HepG2 (cell line): ENCODE results near the gene HPCAL1. TPM values are rescaled to one million over a fixed set of nuclear protein-coding genes. Genes with fewer than 3 reads are reported as not detected.

Experiments used
- ATAC-seq: fragments of 200-7000 bp; cut with Tn5 transposase; 3 replicates; pipeline ENCODE4 v1.9.1; 2020; ENCODE audit warnings: mild to moderate bottlenecking, moderate library complexity
- BruUV-seq: library from RNA; stranded (reverse); fragments of 400-500 nt; replicated peaks from 2 replicates; lab custom pipeline; 2021; lab: Mats Ljungman, UMichigan
- CTCF ChIA-PET: fragments of 300-600 bp; formaldehyde crosslinking; extraction: SDS; loops from one replicate; lab custom pipeline; 2021; ENCODE audit warnings: low total read pairs, inconsistent platforms, low intra/inter-chr PET ratio; lab: Yijun Ruan, JAX
- POLR2A ChIA-PET: fragments of 350-600 bp; sonication (Branson Sonifier 250); formaldehyde crosslinking; loops from one replicate; lab custom pipeline; 2020; ENCODE audit warnings: antibody characterized with exemption, inconsistent platforms; lab: Yijun Ruan, JAX
- DNase-seq: peaks from one replicate; pipeline ENCODE4 v3.0.0-alpha.2; 2015; ENCODE audit warnings: low spot score
- FAIRE-seq: peaks from 3 replicates; lab custom pipeline; 2011; peaks lifted over from hg19 to GRCh38; lab: Jason Lieb, UNC
- H2AFZ ChIP-seq: one replicate; pipeline ENCODE4 v1.6.1; 2011; ENCODE audit warnings: low read length, inconsistent platforms
- H3K27ac ChIP-seq: fragments of 300-600 bp; 3 replicates; pipeline ENCODE4 v1.8.0; 2011; ENCODE audit warnings: mixed run types, mild to moderate bottlenecking, mixed read lengths, low read length, inconsistent platforms; ENCODE audit not compliant: insufficient read depth; ENCODE audit errors: extremely low read length
- H3K27me3 ChIP-seq, 2 experiments: fragments of 200-600 bp in 1 of 2; 2 replicates in 1 of 2; 3 replicates in 1 of 2; pipeline versions ENCODE4 v1.6.0 to v1.8.0; 2011; ENCODE audit warnings: low read length in 2 of 2, mild to moderate bottlenecking in 2 of 2, moderate library complexity in 2 of 2, inconsistent platforms in 1 of 2; ENCODE audit not compliant: insufficient read depth in 2 of 2, control insufficient read depth in 1 of 2
- H3K36me3 ChIP-seq, 2 experiments: fragments of 200-600 bp in 1 of 2; replicated peaks in 1 of 2; 2 replicates in 1 of 2; 3 replicates in 1 of 2; pipeline versions ENCODE4 v1.5.1 to v1.8.0; 2011; ENCODE audit warnings: low read length in 2 of 2, inconsistent platforms in 1 of 2; ENCODE audit not compliant: insufficient read depth in 2 of 2, control insufficient read depth in 1 of 2
- H3K4me1 ChIP-seq: 2 replicates; pipeline ENCODE4 v1.5.1; 2012; ENCODE audit warnings: low read length, inconsistent platforms; ENCODE audit not compliant: insufficient read depth
- H3K4me2 ChIP-seq: 2 replicates; pipeline ENCODE4 v1.6.0; 2011; ENCODE audit warnings: low read depth, low read length, inconsistent platforms
- H3K4me3 ChIP-seq, 3 experiments: fragments of 200-600 bp in 1 of 3; sonication (generic), shearing (Covaris generic) in 1 of 3; replicated peaks in 1 of 3; 2 replicates each; pipeline ENCODE4 v1.5.1; 2011 to 2016; ENCODE audit warnings: low read length in 3 of 3, inconsistent platforms in 2 of 3, low read depth in 2 of 3, mild to moderate bottlenecking in 2 of 3, control low read depth in 1 of 3, mixed read lengths in 1 of 3; ENCODE audit not compliant: insufficient read depth in 1 of 3
- H3K79me2 ChIP-seq: one replicate; pipeline ENCODE4 v1.6.1; 2011; ENCODE audit warnings: low read length, inconsistent platforms; ENCODE audit not compliant: insufficient read depth
- H3K9ac ChIP-seq: 2 replicates; pipeline ENCODE4 v1.6.0; 2011; ENCODE audit warnings: mild to moderate bottlenecking, low read depth, low read length, inconsistent platforms; ENCODE audit not compliant: insufficient read depth
- H3K9me3 ChIP-seq: 2 replicates; pipeline ENCODE4 v1.5.1; 2012; ENCODE audit warnings: mild to moderate bottlenecking, low read length
- H4K20me1 ChIP-seq: 2 replicates; pipeline ENCODE4 v1.6.0; 2011; ENCODE audit warnings: inconsistent platforms, mild to moderate bottlenecking, low read length, moderate library complexity; ENCODE audit not compliant: insufficient read depth
- ATF6 ChIP-seq: sonication (generic); formaldehyde crosslinking; conservative IDR thresholded peaks from 2 replicates; pipeline ENCODE4 v1.4.0; 2020; ENCODE audit warnings: missing genetic modification reagents
- ISX ChIP-seq: sonication (generic); formaldehyde crosslinking; conservative IDR thresholded peaks from 2 replicates; pipeline ENCODE4 v1.5.0; 2020; ENCODE audit warnings: missing genetic modification reagents
- RBM39 ChIP-seq: fragments of 200-400 bp; formaldehyde crosslinking; IDR thresholded peaks from one replicate; pipeline ENCODE4 v1.6.1; 2018; ENCODE audit warnings: antibody characterized with exemption, mild to moderate bottlenecking, low read depth, low read length; ENCODE audit not compliant: poor library complexity, severe bottlenecking
- REPIN1 ChIP-seq: sonication (generic); formaldehyde crosslinking; IDR thresholded peaks from 2 replicates; pipeline ENCODE4 v1.8.0; 2022; ENCODE audit warnings: missing genetic modification reagents, low read depth, mild to moderate bottlenecking, borderline replicate concordance
- RXRA ChIP-seq: sonication (generic); formaldehyde crosslinking; IDR thresholded peaks from 2 replicates; pipeline ENCODE4 v1.5.1; 2020; ENCODE audit warnings: missing genetic modification reagents
- SMARCE1 ChIP-seq: fragments of 450-650 bp; IDR thresholded peaks from 2 replicates; pipeline ENCODE4 v1.6.1; 2017; ENCODE audit warnings: borderline replicate concordance
- SRSF9 ChIP-seq: fragments of 200-400 bp; formaldehyde crosslinking; IDR thresholded peaks from 2 replicates; pipeline ENCODE4 v1.6.1; 2018; ENCODE audit warnings: borderline replicate concordance, mild to moderate bottlenecking, low read depth, low read length; ENCODE audit not compliant: insufficient read depth, poor library complexity, severe bottlenecking
- USF2 ChIP-seq, 2 experiments: sonication (generic) in 1 of 2; formaldehyde crosslinking in 1 of 2; IDR thresholded peaks; 2 replicates each; pipeline versions ENCODE4 v1.5.1 to v1.6.1; 2011 to 2020; ENCODE audit warnings: borderline replicate concordance in 1 of 2, low read depth in 1 of 2, low read length in 1 of 2, mild to moderate bottlenecking in 1 of 2, missing genetic modification reagents in 1 of 2, moderate library complexity in 1 of 2
- ZMYM2 ChIP-seq: sonication (generic); formaldehyde crosslinking; IDR thresholded peaks from 2 replicates; pipeline ENCODE4 v1.8.0; 2022; ENCODE audit warnings: mild to moderate bottlenecking, missing genetic modification reagents
- ZNF44 ChIP-seq: sonication (generic); formaldehyde crosslinking; IDR thresholded peaks from 2 replicates; pipeline ENCODE4 v1.5.1; 2020; ENCODE audit warnings: mild to moderate bottlenecking, missing genetic modification reagents
- ZNF704 ChIP-seq: sonication (generic); formaldehyde crosslinking; IDR thresholded peaks from 2 replicates; pipeline ENCODE4 v1.8.1; 2023; ENCODE audit warnings: mild to moderate bottlenecking, inconsistent platforms, moderate library complexity, missing genetic modification reagents, borderline replicate concordance
- WGBS: methylation state at CpG from one replicate; pipeline ENCODE4 v1.1.6; 2017; ENCODE audit warnings: low lambda C conversion rate; 5-methylcytosine and 5-hydroxymethylcytosine counted together
- in situ Hi-C: cut with HindIII; loops from 2 replicates; pipeline ENCODE4 v1.10.0; 2017; ENCODE audit warnings: low pct_unique_long_range_greater_than_20kb; ENCODE audit not compliant: extremely low pct_ligation_motif_present
- intact Hi-C: fragments of 100-400 bp; cut with micrococcal nuclease; formaldehyde crosslinking; loops from one replicate; pipeline ENCODE4 v1.10.0; 2022; ENCODE audit not compliant: unreplicated experiment
- polyA plus RNA-seq, 8 experiments: library from polyadenylated mRNA; depleted of rRNA in 3 of 8; stranded (reverse) in 7 of 8; unstranded in 1 of 8; fragments of >200 nt; fragmentation: Illumina TruSeq in 4 of 8; extraction: Trizol in 4 of 8; gene quantifications; 2 replicates each; pipeline versions ENCODE4 v1.2.1 to v1.2.3, GENCODE V29; 2011 to 2016; ENCODE audit warnings: low read depth in 4 of 8, missing spikeins in 1 of 8, mixed read lengths in 1 of 8; ENCODE audit not compliant: insufficient read depth in 1 of 8
- total RNA-seq, 5 experiments: library from RNA; depleted of rRNA; stranded (reverse); fragments of >200 nt; fragmentation: Illumina TruSeq; extraction: Trizol; gene quantifications; 2 replicates each; pipeline ENCODE4 v1.2.3, GENCODE V29; 2016; ENCODE audit warnings: low read depth in 1 of 5

The HPCAL1 gene
- total and polyA plus RNA-seq, 2 of the 13 experiments (the other 11 are each of a cell fraction or from before 2014, with no cell fraction given), result 29.5 to 29.9 TPM

GRCh38 chr2:10415048-10415447 is 112.3 kb downstream of the HPCAL1 start:
- ATAC-seq, result no peak
- CTCF ChIA-PET, result no interaction called here
- no TSS peak for BruUV-seq
- Histone ChIP-seq H4K20me1 (no peaks in the 10 kb centered on the region), H3K9me3 (no peaks in the 10 kb centered on the region), H3K4me2 (no peak overlapping the region), H3K27ac (no peak overlapping the region), H3K27me3 (no peaks in the 10 kb centered on the region), H3K9ac (no peak overlapping the region), H3K4me1 (no peaks in the 10 kb centered on the region), H3K36me3 (peaks cover under 1 to 12% of the 10 kb centered on the region in 2 experiments; a peak in 4 of 5 replicates), H3K79me2 (no peaks in the 10 kb centered on the region), H2AFZ (no peak overlapping the region), H3K4me3 (no peak overlapping the region)
- TF ChIP-seq SMARCE1 (no peak), RXRA (CRISPR knock-in tag) (no peak), ZMYM2 (CRISPR knock-in tag) (no peak), REPIN1 (CRISPR knock-in tag) (no peak), ZNF44 (CRISPR knock-in tag) (no peak), RBM39 (no peak), ISX (no peak), USF2 (IDR thresholded peaks at IDR 0.05; ENCODE audit: low read depth, low read length) (no peak), USF2 (CRISPR knock-in tag; IDR thresholded peaks at IDR 0.05; ENCODE audit: borderline replicate concordance) (no peak), ATF6 (CRISPR knock-in tag) (no peak), ZNF704 (no peak), SRSF9 (no peak)
- WGBS, result 97% methylated on average over 6 of the region's 8 CpGs
- POLR2A ChIA-PET, result no interaction called here
- DNase-seq, result no peak
- no peak for FAIRE-seq
- intact Hi-C loops, result no loop called here
- in situ Hi-C loops, result no loop called here
